Sigmoid colon (tissue), 7 donors: ENCODE data around the gene RHBG. TPM values are rescaled to one million over a fixed set of nuclear protein-coding genes. Genes with fewer than 3 reads are reported as not detected.

Experiments used
- DNase-seq: peaks from one replicate; pipeline ENCODE4 v3.0.0-alpha.2; 2019
- H3K27ac ChIP-seq, 4 donors: fragments of 200-600 bp; sonication (generic); one replicate each; pipeline ENCODE4 v1.5.1; 2016 to 2019; ENCODE audit warnings: mild to moderate bottlenecking in 1 of 4
- H3K27me3 ChIP-seq, 3 donors: fragments of 200-600 bp; sonication (generic); one replicate each; pipeline ENCODE4 v1.5.1; 2019; ENCODE audit warnings: mild to moderate bottlenecking in 1 of 3
- H3K36me3 ChIP-seq, 4 donors: fragments of 200-600 bp; sonication (generic); one replicate each; pipeline ENCODE4 v1.5.1; 2016 to 2019
- H3K4me1 ChIP-seq, 4 donors: fragments of 200-600 bp; sonication (generic); one replicate each; pipeline ENCODE4 v1.5.1; 2017 to 2019
- H3K4me3 ChIP-seq, 4 donors: fragments of 200-600 bp; sonication (generic); one replicate each; pipeline ENCODE4 v1.5.1; 2017 to 2019; ENCODE audit warnings: mild to moderate bottlenecking in 2 of 4, moderate library complexity in 1 of 4
- H3K9me3 ChIP-seq, 4 donors: fragments of 200-600 bp in 3 of 4; sonication (generic) in 3 of 4; one replicate each; pipeline versions ENCODE4 v1.5.1 to v1.6.1; 2013 to 2019
- CTCF ChIP-seq, 4 experiments: fragments of 450-650 bp in 3 of 4; fragments of 200-600 bp in 1 of 4; IDR thresholded peaks; one replicate each; pipeline ENCODE4 v1.5.1; 2016 to 2019; ENCODE audit warnings: antibody characterized with exemption in 4 of 4, mild to moderate bottlenecking in 3 of 4, moderate library complexity in 2 of 4
- EP300 ChIP-seq, 4 donors: sonication (generic); formaldehyde crosslinking; IDR thresholded peaks; one replicate each; pipeline ENCODE4 v1.6.1; 2017; ENCODE audit warnings: antibody characterized with exemption in 4 of 4
- POLR2A ChIP-seq, 2 donors: fragments of 450-650 bp; IDR thresholded peaks; one replicate each; pipeline ENCODE4 v1.6.1; 2016; ENCODE audit warnings: antibody characterized with exemption in 2 of 2, mild to moderate bottlenecking in 2 of 2, moderate library complexity in 2 of 2
- POLR2AphosphoS5 ChIP-seq, 4 donors: sonication (generic); formaldehyde crosslinking; IDR thresholded peaks; one replicate each; pipeline ENCODE4 v1.6.1; 2017; ENCODE audit warnings: antibody characterized with exemption in 4 of 4
- WGBS, 2 donors: extraction: QIAGEN DNeasy Blood & Tissue Kit; methylation state at CpG; one replicate each; pipeline ENCODE4 v1.1.7; 2013; 5-methylcytosine and 5-hydroxymethylcytosine counted together
- intact Hi-C: fragments of 100-400 bp; cut with DNase I; formaldehyde crosslinking; loops from one replicate; pipeline ENCODE4 v1.15.1; 2023
- polyA plus RNA-seq, 3 donors: library from polyadenylated mRNA; stranded (reverse); fragments of 200-250 nt; gene quantifications; one replicate each; pipeline ENCODE4 v1.2.3, GENCODE V29; 2013
- total RNA-seq, 4 donors: library from RNA; depleted of rRNA; stranded (reverse); fragments of >200 nt; gene quantifications; one replicate each; pipeline ENCODE4 v1.1.0, GENCODE V29; 2016
- donor health status: healthy with polysubstance abuse.
- donor health status: Bipolar disorder and iron deficiency.
- donor health status: healthy.

RHBG gene
- total and polyA plus RNA-seq, 7 donors, result not detected

GRCh38 chr1:156360534-156360933 lies 8.5 kb upstream of the RHBG start:
- no peaks in the 10 kb centered on the region for H3K9me3 ChIP-seq
- TF ChIP-seq POLR2A (IDR thresholded peaks at IDR 0.05) (no peak), EP300 (IDR thresholded peaks at IDR 0.05) (no peak), CTCF (IDR thresholded peaks at IDR 0.05) (no peak), POLR2AphosphoS5 (IDR thresholded peaks at IDR 0.05) (no peak)
- H3K4me1 ChIP-seq, result peaks cover 0 to 6% (median 0%) of the 10 kb centered on the region in 4 donors
- H3K36me3 ChIP-seq, result no peaks in the 10 kb centered on the region
- H3K27ac ChIP-seq, result no peak overlapping the region
- no peak for DNase-seq
- 72 to 91% methylated on average over 11 of the region's 11 CpGs for WGBS, 2 donors
- peaks cover 11 to 46% (median 13%) of the 10 kb centered on the region in 3 donors for H3K27me3 ChIP-seq
- H3K4me3 ChIP-seq, result no peak overlapping the region
- intact Hi-C loops, result no loop called here

- Histone ChIP-seq H3K27ac (no peak overlapping the region), H3K9me3 (no peaks in the 10 kb centered on the region), H3K27me3 (peaks cover 8 to 61% (median 19%) of the 10 kb centered on the region in 3 donors), H3K36me3 (no peaks in the 10 kb centered on the region), H3K4me1 (peaks cover 0 to 10% (median 6%) of the 10 kb centered on the region in 4 donors), H3K4me3 (no peak overlapping the region)
- TF ChIP-seq EP300 (IDR thresholded peaks at IDR 0.05) (no peak), POLR2A (IDR thresholded peaks at IDR 0.05) (no peak), CTCF (IDR thresholded peaks at IDR 0.05) (no peak), POLR2AphosphoS5 (IDR thresholded peaks at IDR 0.05) (no peak)
- no peak for DNase-seq
- intact Hi-C loops, result no loop called here
These were observed 3.3 kb upstream of the RHBG start for GRCh38 chr1:156365754-156366153.

GRCh38 chr1:156366378-156367166 lies 2.4 kb upstream of the RHBG start:
- Histone ChIP-seq H3K4me3 (no peak overlapping the region), H3K36me3 (no peaks in the 10 kb centered on the region), H3K4me1 (peaks cover 0 to 10% (median 6%) of the 10 kb centered on the region in 4 donors), H3K9me3 (no peaks in the 10 kb centered on the region), H3K27me3 (peaks cover 8 to 64% (median 19%) of the 10 kb centered on the region in 3 donors), H3K27ac (no peak overlapping the region)
- TF ChIP-seq POLR2A (IDR thresholded peaks at IDR 0.05) (no peak), EP300 (IDR thresholded peaks at IDR 0.05) (no peak), POLR2AphosphoS5 (IDR thresholded peaks at IDR 0.05) (no peak), CTCF (IDR thresholded peaks at IDR 0.05) (no peak)
- WGBS, 2 donors, result 78 to 87% methylated on average over 5 of the region's 5 CpGs
- intact Hi-C loops, result no loop called here
- DNase-seq, result no peak

GRCh38 chr1:156367383-156368156 lies 1.4 kb upstream of the RHBG start:
- TF ChIP-seq EP300 (IDR thresholded peaks at IDR 0.05) (no peak), CTCF (IDR thresholded peaks at IDR 0.05) (no peak), POLR2A (IDR thresholded peaks at IDR 0.05) (no peak), POLR2AphosphoS5 (IDR thresholded peaks at IDR 0.05) (no peak)
- Histone ChIP-seq H3K27ac (no peak overlapping the region), H3K4me1 (peaks cover 0 to 10% (median 6%) of the 10 kb centered on the region in 4 donors), H3K9me3 (no peaks in the 10 kb centered on the region), H3K27me3 (peaks cover 8 to 69% (median 19%) of the 10 kb centered on the region in 3 donors), H3K4me3 (no peak overlapping the region), H3K36me3 (no peaks in the 10 kb centered on the region)
- WGBS, 2 donors, result 85 to 86% methylated on average over 9 of the region's 9 CpGs
- intact Hi-C loops, result no loop called here
- DNase-seq, result no peak
